HepG2 (cell line): Measurements from ENCODE around the gene PIP5KL1. TPM values are rescaled to one million over a fixed set of nuclear protein-coding genes. Genes with fewer than 3 reads are reported as not detected.

ENCODE experiments used
- JARID2 ChIP-seq: sonication (generic); formaldehyde crosslinking; IDR thresholded peaks from 2 replicates; pipeline ENCODE4 v1.8.1; 2023; ENCODE audit warnings: missing genetic modification reagents, inconsistent platforms; ENCODE audit not compliant: insufficient replicate concordance
- JDP2 ChIP-seq: sonication (generic); formaldehyde crosslinking; IDR thresholded peaks from 2 replicates; pipeline ENCODE4 v1.8.1; 2022; ENCODE audit warnings: missing genetic modification reagents, borderline replicate concordance
- KDM5B ChIP-seq: sonication (generic); formaldehyde crosslinking; IDR thresholded peaks from 2 replicates; pipeline ENCODE4 v1.4.0; 2020; ENCODE audit warnings: missing genetic modification reagents, mild to moderate bottlenecking, borderline replicate concordance
- KLF16 ChIP-seq, 2 experiments: sonication (generic) in 1 of 2; formaldehyde crosslinking in 1 of 2; IDR thresholded peaks; 2 replicates each; pipeline versions ENCODE4 v1.6.1 to v1.8.0; 2016 to 2023; ENCODE audit warnings: missing genetic modification reagents in 2 of 2, missing compliant biosample characterization in 1 of 2
- KLF6 ChIP-seq: IDR thresholded peaks from 2 replicates; pipeline ENCODE4 v1.8.0; 2016; ENCODE audit warnings: missing biosample characterization, missing genetic modification reagents
- KMT2B ChIP-seq: IDR thresholded peaks from 2 replicates; pipeline ENCODE4 v1.6.1; 2016; ENCODE audit warnings: missing genetic modification reagents, missing compliant biosample characterization
- NFKB2 ChIP-seq: sonication (generic); formaldehyde crosslinking; IDR thresholded peaks from 2 replicates; pipeline ENCODE4 v1.4.0; 2020; ENCODE audit warnings: missing genetic modification reagents, borderline replicate concordance
- PATZ1 ChIP-seq: sonication (generic); formaldehyde crosslinking; IDR thresholded peaks from 2 replicates; pipeline ENCODE4 v1.4.0; 2020; ENCODE audit warnings: missing genetic modification reagents
- PAXIP1 ChIP-seq: sonication (generic); formaldehyde crosslinking; conservative IDR thresholded peaks from 2 replicates; pipeline ENCODE4 v1.4.0; 2020; ENCODE audit warnings: mild to moderate bottlenecking, missing genetic modification reagents, moderate library complexity
- RARA ChIP-seq: IDR thresholded peaks from 2 replicates; pipeline ENCODE4 v1.6.1; 2016; ENCODE audit warnings: missing genetic modification reagents, missing compliant biosample characterization
- ZBTB25 ChIP-seq: IDR thresholded peaks from 2 replicates; pipeline ENCODE4 v1.6.1; 2018; ENCODE audit warnings: missing genetic modification reagents
- ZMAT3 ChIP-seq: sonication (generic); formaldehyde crosslinking; conservative IDR thresholded peaks from 2 replicates; pipeline ENCODE4 v1.7.0; 2021; ENCODE audit warnings: missing genetic modification reagents
- ZNF18 ChIP-seq: sonication (generic); formaldehyde crosslinking; IDR thresholded peaks from 2 replicates; pipeline ENCODE4 v1.8.0; 2022; ENCODE audit warnings: mild to moderate bottlenecking, missing genetic modification reagents; ENCODE audit not compliant: insufficient replicate concordance
- ZNF414 ChIP-seq: sonication (generic); formaldehyde crosslinking; IDR thresholded peaks from 2 replicates; pipeline ENCODE4 v1.5.0; 2020; ENCODE audit warnings: missing genetic modification reagents
- ZNF441 ChIP-seq: sonication (generic); formaldehyde crosslinking; IDR thresholded peaks from 2 replicates; pipeline ENCODE4 v1.7.0; 2021; ENCODE audit warnings: missing genetic modification reagents, borderline replicate concordance
- ZNF460 ChIP-seq: sonication (generic); formaldehyde crosslinking; IDR thresholded peaks from 2 replicates; pipeline ENCODE4 v1.5.1; 2020; ENCODE audit warnings: missing genetic modification reagents, mild to moderate bottlenecking, borderline replicate concordance
- ZNF556 ChIP-seq: sonication (generic); formaldehyde crosslinking; IDR thresholded peaks from 2 replicates; pipeline ENCODE4 v1.4.0; 2020; ENCODE audit warnings: mild to moderate bottlenecking, missing genetic modification reagents, borderline replicate concordance
- ZNF720 ChIP-seq: sonication (generic); formaldehyde crosslinking; IDR thresholded peaks from 2 replicates; pipeline ENCODE4 v1.4.0; 2020; ENCODE audit warnings: missing genetic modification reagents
- ZNF839 ChIP-seq: sonication (generic); formaldehyde crosslinking; IDR thresholded peaks from 2 replicates; pipeline ENCODE4 v1.4.0; 2020; ENCODE audit warnings: missing genetic modification reagents, mild to moderate bottlenecking, borderline replicate concordance
- ZNF878 ChIP-seq: sonication (generic); formaldehyde crosslinking; IDR thresholded peaks from 2 replicates; pipeline ENCODE4 v1.8.1; 2023; ENCODE audit warnings: mild to moderate bottlenecking, missing genetic modification reagents, moderate library complexity
- polyA plus RNA-seq, 8 experiments: library from polyadenylated mRNA; depleted of rRNA in 3 of 8; stranded (reverse) in 7 of 8; unstranded in 1 of 8; fragments of >200 nt; fragmentation: Illumina TruSeq in 4 of 8; extraction: Trizol in 4 of 8; gene quantifications; 2 replicates each; pipeline versions ENCODE4 v1.2.1 to v1.2.3, GENCODE V29; 2011 to 2016; ENCODE audit warnings: low read depth in 4 of 8, missing spikeins in 1 of 8, mixed read lengths in 1 of 8; ENCODE audit not compliant: insufficient read depth in 1 of 8
- total RNA-seq, 5 experiments: library from RNA; depleted of rRNA; stranded (reverse); fragments of >200 nt; fragmentation: Illumina TruSeq; extraction: Trizol; gene quantifications; 2 replicates each; pipeline ENCODE4 v1.2.3, GENCODE V29; 2016; ENCODE audit warnings: low read depth in 1 of 5

The PIP5KL1 gene
- total and polyA plus RNA-seq, 2 of the 13 experiments (the other 11 are each of a cell fraction or from before 2014, with no cell fraction given) = 0.20 to 0.49 TPM

- TF ChIP-seq KLF6 (peak; percentile 35; the same call in 1 of the 2 replicates), KDM5B (CRISPR knock-in tag) (no peak), ZNF839 (CRISPR knock-in tag) (no peak), JDP2 (CRISPR knock-in tag) (no peak), ZNF878 (CRISPR knock-in tag) (no peak), ZNF18 (CRISPR knock-in tag) (no peak), ZNF460 (no peak), ZBTB25 (CRISPR knock-in tag) (0 out of 2 replicates have a peak, but pooled peaks have one; percentile 42), ZNF441 (CRISPR knock-in tag) (no peak), ZNF414 (CRISPR knock-in tag) (no peak), KLF16 (CRISPR knock-in tag; IDR thresholded peaks at IDR 0.05) (peak in 1 of 2 experiments; percentile 71; a peak in 1 of 4 replicates), JARID2 (CRISPR knock-in tag) (no peak), RARA (peak; percentile 72), ZNF720 (no peak), PATZ1 (peak; percentile 73), PAXIP1 (CRISPR knock-in tag) (peak; percentile 65), ZMAT3 (no peak; the same call in 1 of the 2 replicates), NFKB2 (CRISPR knock-in tag) (no peak), ZNF556 (0 out of 2 replicates have a peak, but pooled peaks have one; percentile 20), KMT2B (CRISPR knock-in tag) (peak; percentile 52; the same call in 1 of the 2 replicates)
These were observed 24.9 kb upstream of the PIP5KL1 start (continued) for GRCh38 chr9:127955294-127956015.
